ENCODE data around the gene PPP1R3D.
"Not testable (repeated sequence)": the region's sequence is repeated elsewhere in the genome, so short reads cannot be mapped to it uniquely, and the experiment has no call there.

PPP1R3D gene

DNA sequence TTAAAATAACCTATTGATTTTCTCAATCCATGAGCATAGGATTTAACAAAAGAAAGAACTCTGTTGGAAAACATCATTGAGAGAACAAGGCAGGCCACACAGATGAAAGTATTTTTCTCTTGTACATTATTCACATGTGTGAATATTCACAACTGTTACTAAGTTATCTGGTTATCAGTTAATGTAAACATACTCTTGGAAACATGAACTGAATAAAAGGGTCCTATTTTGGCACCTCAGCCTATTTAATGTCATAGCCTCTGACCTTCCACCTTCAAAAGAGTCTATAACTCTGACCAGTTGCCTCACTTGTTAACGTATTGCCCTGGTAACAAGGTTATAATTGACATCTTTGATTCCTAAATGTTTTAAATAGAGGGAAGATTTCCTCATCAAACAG lies 14.7 kb downstream of the PPP1R3D start:
- DNase-seq (ENCODE audit: low read depth, low spot score): no peak

DNA sequence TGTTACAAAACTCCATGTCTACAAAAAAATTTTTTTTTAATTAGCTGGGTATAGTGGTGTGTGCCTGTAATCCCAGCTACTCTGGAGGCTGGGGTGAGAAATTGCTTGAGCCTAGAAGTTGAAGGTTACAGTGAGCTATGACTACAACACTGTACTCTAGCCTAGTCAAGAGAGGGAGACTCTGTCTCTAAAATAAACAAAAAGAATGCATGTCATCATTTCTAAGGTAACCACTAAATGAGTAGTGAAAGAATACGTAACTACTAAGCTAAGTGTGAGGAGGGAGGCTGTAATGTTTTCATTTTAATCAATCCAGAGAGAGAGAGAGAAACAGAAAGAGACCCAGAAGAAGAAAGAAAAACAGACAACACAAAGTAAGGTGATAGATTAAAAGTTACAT lies 16.6 kb downstream of the PPP1R3D start:
- DNase-seq (ENCODE audit: low read depth, low spot score): no peak

DNA sequence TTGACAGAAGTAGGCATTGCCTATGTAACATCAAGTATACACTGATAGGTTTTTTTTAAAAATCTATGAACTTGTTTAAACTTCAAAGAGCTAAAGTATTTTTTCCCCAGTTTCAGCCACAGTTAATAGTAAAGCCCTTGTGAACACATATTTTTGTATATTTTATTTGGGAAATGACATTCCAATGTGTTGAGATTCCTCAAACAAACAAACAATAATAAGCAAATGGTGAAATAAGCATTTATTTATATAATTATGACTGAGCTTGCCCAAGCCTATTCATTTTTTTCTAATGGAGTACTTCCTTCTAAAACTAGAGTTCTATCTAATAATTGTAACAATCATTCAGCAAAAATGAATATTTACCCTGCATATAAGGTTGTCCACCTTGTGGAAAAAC lies 19.2 kb downstream of the PPP1R3D start:
- no peak for DNase-seq (ENCODE audit: low read depth, low spot score)

DNA sequence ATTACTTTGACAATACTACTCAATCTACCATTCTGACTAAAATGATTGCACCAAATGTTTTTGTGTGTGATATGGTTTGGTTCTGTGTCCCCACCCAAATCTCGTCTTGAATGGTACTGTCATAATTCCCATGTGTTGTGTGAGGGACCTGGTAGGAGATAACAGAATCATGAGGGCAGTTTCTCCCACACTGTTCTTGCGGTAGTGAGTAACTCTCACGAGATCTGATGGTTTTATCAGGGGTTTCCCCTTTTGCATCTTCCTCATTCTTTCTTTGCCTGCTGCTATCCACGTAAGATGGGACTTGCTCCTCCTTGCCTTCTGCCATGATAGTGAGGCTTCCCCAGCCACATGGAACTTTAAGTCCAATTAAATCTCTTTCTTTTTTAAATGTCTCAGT lies 27.5 kb downstream of the PPP1R3D start:
- no peak for DNase-seq (ENCODE audit: low read depth, low spot score)

DNA sequence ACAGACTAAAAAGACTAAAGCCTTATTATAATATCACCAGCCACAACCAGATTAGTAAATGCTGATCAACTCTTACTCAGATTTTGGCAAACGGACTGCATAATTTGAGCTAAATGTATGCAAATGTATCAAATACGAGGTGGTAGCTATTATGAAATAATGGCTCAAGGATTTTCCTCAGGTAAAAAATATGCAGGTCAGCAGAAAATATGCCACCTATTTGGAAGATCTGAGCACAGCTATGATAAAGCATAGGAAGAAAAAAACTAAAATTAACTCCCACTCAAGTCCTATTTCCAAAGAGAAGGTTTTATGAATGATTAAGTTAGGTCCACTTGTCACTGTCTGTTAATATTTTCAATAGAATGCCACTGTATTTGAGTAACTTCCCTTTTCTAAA lies 29.1 kb downstream of the PPP1R3D start:
- no peak for DNase-seq (ENCODE audit: low read depth, low spot score)

DNA sequence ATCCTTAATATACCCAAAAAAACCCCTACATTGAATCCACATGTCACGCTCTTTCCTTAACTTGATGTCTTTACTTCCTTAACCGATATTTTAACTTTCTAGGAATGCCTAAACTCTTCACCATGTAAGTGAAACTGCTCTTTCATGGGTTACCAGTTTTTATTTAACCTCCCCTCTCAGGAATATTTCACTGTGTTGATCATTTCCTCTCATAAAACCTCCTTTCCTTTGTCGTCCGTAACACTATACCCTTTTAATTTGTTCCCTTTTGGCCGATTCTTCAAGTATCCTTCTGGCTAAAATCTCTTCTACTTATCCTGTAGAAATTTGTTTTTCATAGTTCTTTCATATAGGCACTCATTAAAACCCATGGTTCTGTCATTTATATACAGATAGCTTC lies 31.2 kb downstream of the PPP1R3D start:
- DNase-seq (ENCODE audit: low read depth, low spot score): no peak

DNA sequence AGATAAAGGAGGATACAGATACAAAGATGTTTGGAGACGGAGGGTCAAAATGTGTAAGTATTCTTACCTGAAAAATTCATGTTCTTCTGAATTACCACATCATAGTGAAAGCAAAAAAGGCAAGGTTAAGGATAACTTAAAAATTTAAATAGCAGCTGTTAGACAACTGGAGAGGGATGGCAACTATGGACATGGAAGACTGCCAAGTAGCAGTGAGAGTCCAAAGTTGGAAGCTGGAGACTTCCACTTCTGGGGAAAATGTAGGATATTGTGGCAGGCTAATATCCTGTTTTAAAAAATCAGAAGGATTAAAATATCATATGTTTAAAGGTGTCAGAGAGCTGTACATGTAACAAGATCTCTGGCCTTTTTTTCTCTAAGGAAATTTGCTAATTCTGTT lies 36.5 kb downstream of the PPP1R3D start:
- DNase-seq (ENCODE audit: low read depth, low spot score): no peak

DNA sequence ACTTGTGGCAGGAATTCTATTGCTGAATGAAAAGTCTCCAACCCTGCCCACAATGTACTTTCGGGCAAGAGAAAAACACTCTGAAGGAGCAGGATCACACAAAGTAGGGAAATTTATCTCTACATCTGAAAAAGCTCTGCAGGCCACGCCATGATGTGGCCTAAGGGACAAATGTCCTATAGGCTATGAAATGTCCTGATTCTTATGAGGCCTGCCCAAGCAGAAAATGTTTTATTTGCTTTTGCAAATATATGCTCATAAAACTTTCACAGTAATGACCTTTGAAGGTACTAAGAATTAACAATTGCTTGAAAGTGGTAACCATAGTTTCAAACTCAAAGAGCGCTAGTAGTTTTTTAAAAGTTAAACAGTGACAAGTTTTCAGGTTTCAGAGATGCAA lies 37.6 kb downstream of the PPP1R3D start:
- no peak for DNase-seq (ENCODE audit: low read depth, low spot score)

DNA sequence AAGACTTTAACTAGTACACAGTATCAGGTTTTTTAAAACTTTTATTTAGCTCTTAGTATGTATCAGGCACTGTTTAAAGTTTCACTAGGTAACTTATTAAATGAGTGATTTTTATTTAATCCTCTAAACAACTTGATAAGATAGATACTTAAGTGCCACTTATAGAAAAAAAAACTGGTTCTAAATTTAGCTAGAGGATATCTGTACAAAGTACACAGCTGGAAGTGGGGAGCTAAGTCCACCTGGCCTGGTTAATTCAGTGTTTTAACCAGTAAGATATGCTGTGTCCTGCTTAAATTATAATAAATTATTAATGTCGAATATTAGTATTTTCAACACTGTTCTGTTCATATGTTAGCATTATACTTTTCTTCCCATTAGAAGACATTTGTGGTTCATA lies 44.2 kb downstream of the PPP1R3D start:
- no peak for DNase-seq (ENCODE audit: low read depth, low spot score)

DNA sequence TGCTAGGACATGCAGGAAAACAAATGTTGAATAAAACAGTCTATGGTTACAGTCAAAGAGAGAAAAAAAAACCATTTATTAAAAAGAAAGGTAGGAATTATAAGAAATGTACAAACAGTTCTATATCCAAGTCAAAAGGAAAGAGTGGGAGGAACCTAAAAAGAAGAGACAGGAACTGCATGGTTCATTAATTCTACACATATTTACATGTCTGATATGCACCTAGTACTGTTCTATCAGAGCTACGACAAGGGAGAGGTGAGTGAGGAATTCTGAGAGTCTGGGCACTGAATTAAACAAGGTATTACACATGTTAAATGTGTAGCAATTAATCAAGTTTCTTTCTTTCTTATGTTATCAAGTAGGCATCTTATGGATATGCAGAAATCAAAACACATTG lies 48.5 kb downstream of the PPP1R3D start:
- DNase-seq (ENCODE audit: low read depth, low spot score): no peak

DNA sequence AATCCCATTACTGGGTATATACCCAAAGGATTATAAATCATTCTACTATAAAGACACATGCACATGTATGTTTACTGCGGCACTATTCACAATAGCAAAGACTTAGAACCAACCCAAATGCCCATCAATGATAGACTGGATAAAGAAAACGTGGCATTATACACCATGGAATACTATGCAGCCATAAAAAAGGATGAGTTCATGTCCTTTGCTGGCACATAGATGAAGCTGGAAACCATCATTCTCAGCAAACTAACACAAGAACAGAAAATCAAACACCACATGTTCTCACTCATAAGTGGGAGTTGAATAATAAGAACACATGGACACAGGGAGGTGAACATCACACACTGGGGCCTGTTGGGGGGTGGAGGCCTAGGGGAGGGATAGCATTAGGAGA lies 50.1 kb downstream of the PPP1R3D start:
- not testable (repeated sequence) for DNase-seq (ENCODE audit: low read depth, low spot score)

DNA sequence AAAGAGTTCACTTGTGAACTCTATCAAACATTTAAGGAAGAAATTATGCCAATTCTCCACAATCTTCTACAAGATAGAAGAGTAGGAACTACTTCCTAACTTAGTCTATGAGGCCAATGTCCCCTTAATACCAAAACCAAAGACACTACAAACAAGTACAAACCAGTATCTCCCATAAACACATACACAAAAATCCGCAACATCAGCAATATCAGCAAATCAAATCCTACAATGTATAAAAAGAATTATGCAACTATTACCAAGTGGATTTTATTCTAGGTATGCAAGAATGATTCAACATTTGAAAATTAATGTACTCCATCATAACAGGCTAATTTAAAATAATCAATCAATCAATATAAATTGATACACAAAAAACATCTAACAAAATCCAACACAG lies 52.1 kb downstream of the PPP1R3D start:
- no peak for DNase-seq (ENCODE audit: low read depth, low spot score)

All from ELF-1 (cell line).